ENCODE results near the gene FAM222B. TPM values are rescaled to one million over a fixed set of nuclear protein-coding genes. Genes with fewer than 3 reads are reported as not detected.

FAM222B gene
- total and polyA plus RNA-seq, 9 of the 15 experiments (the other 6 are each of a cell fraction or from before 2014, with no cell fraction given) = 4.0 to 34.6 (median 7.5) TPM

- TF ChIP-seq ZNF609 (CRISPR knock-in tag; IDR thresholded peaks at IDR 0.05; ENCODE audit: borderline replicate concordance) (no peak), KAT7 (CRISPR knock-in tag; IDR thresholded peaks at IDR 0.05; ENCODE audit: borderline replicate concordance) (no peak), POLR3A (IDR thresholded peaks at IDR 0.05; ENCODE audit: borderline replicate concordance, extremely low read depth, insufficient read depth, insufficient read length) (no peak), ZNF668 (CRISPR knock-in tag; IDR thresholded peaks at IDR 0.05) (no peak), CREB1 (IDR thresholded peaks at IDR 0.05) (no peak), CREB1 (CRISPR knock-in tag; IDR thresholded peaks at IDR 0.05) (0 out of 2 replicates have a peak, but pooled peaks have one; percentile 18), ARHGAP35 (IDR thresholded peaks at IDR 0.05; ENCODE audit: partially characterized antibody) (peak; percentile 32), ZNF174 (CRISPR knock-in tag; IDR thresholded peaks at IDR 0.05) (no peak), RBBP5 (IDR thresholded peaks at IDR 0.05; ENCODE audit: borderline replicate concordance, insufficient read depth, low read length, poor library complexity, severe bottlenecking) (peak; percentile 13), ZNF347 (CRISPR knock-in tag; IDR thresholded peaks at IDR 0.05; ENCODE audit: low read depth) (no peak), ZNF282 (CRISPR knock-in tag; IDR thresholded peaks at IDR 0.05) (0 out of 2 replicates have a peak, but pooled peaks have one; percentile 52), PCBP1 (IDR thresholded peaks at IDR 0.05; ENCODE audit: low read depth, low read length, poor library complexity, severe bottlenecking) (peak; percentile 34), SRSF1 (IDR thresholded peaks at IDR 0.05; ENCODE audit: low read depth, low read length) (peak; percentile 76; the same call in 1 of the 2 replicates), ZBTB1 (CRISPR knock-in tag; IDR thresholded peaks at IDR 0.05; ENCODE audit: borderline replicate concordance, low read depth) (peak; percentile 38; the same call in 1 of the 2 replicates), AFF4 (CRISPR knock-in tag; IDR thresholded peaks at IDR 0.05) (no peak; the same call in 1 of the 2 replicates), RBFOX2 (IDR thresholded peaks at IDR 0.05; ENCODE audit: low read depth, low read length) (peak; percentile 77), ZNF436 (CRISPR knock-in tag; IDR thresholded peaks at IDR 0.05) (no peak), MYNN (IDR thresholded peaks at IDR 0.05) (no peak), MYNN (CRISPR knock-in tag; IDR thresholded peaks at IDR 0.05) (no peak), GABPB1 (CRISPR knock-in tag; IDR thresholded peaks at IDR 0.05) (0 out of 2 replicates have a peak, but pooled peaks have one; percentile 10), PML (IDR thresholded peaks at IDR 0.05; ENCODE audit: low read length) (no peak)
Measured at GRCh38 chr17:28726226-28726626, 116.4 kb downstream of the FAM222B start, which contains the start of gene TLCD1 (continued).

All from K562 (cell line).